Panc1 (cell line): Measurements from ENCODE around the gene TNRC18. TPM values are rescaled to one million over a fixed set of nuclear protein-coding genes. Genes with fewer than 3 reads are reported as not detected.

ENCODE experiments used
- ATAC-seq: fragments of 200-7000 bp; cut with Tn5 transposase; 2 replicates; pipeline ENCODE4 v1.9.1; 2020; ENCODE audit warnings: mild to moderate bottlenecking, moderate library complexity
- BruUV-seq: library from RNA; stranded (reverse); fragments of 400-500 nt; replicated peaks from 2 replicates; lab custom pipeline; 2021; lab: Mats Ljungman, UMichigan
- CTCF ChIA-PET: fragments of 300-600 bp; sonication (Branson Sonifier 250); formaldehyde crosslinking; loops from one replicate; lab custom pipeline; 2022; ENCODE audit warnings: antibody characterized with exemption; lab: Charles Lee
- POLR2A ChIA-PET: fragments of 300-600 bp; sonication (Branson Sonifier 250); formaldehyde crosslinking; loops from one replicate; lab custom pipeline; 2022; ENCODE audit warnings: antibody characterized with exemption; lab: Charles Lee
- DNase-seq: peaks from one replicate; pipeline ENCODE4 v3.0.0-alpha.2; 2010; ENCODE audit warnings: low read depth, low spot score
- H3K27ac ChIP-seq: 2 replicates; pipeline ENCODE4 v1.5.1; 2011; ENCODE audit warnings: mild to moderate bottlenecking, low read length, inconsistent platforms
- H3K27me3 ChIP-seq: fragments of 200-500 bp; sonication (Bioruptor generic); 2 replicates; pipeline ENCODE4 v1.6.0; 2014; ENCODE audit warnings: low read length, inconsistent platforms; ENCODE audit not compliant: control insufficient read depth, insufficient read depth
- H3K36me3 ChIP-seq: fragments of 200-500 bp; sonication (Bioruptor generic); 2 replicates; pipeline ENCODE4 v1.5.1; 2014; ENCODE audit warnings: inconsistent platforms, mild to moderate bottlenecking, low read length, moderate library complexity; ENCODE audit not compliant: control insufficient read depth, insufficient read depth
- H3K4me1 ChIP-seq: 2 replicates; pipeline ENCODE4 v1.5.1; 2011; ENCODE audit warnings: inconsistent platforms, mild to moderate bottlenecking, low read length, moderate library complexity; ENCODE audit not compliant: control insufficient read depth, insufficient read depth
- H3K4me3 ChIP-seq, 2 experiments: 2 replicates each; pipeline ENCODE4 v1.5.1; 2011 to 2012; ENCODE audit warnings: low read depth in 2 of 2, low read length in 2 of 2, mild to moderate bottlenecking in 2 of 2, inconsistent platforms in 1 of 2, moderate library complexity in 1 of 2
- H3K9me3 ChIP-seq: fragments of 200-500 bp; sonication (Bioruptor generic); 2 replicates; pipeline ENCODE4 v1.5.1; 2014; ENCODE audit warnings: low read depth, mild to moderate bottlenecking, inconsistent platforms, low read length, moderate library complexity; ENCODE audit not compliant: control insufficient read depth, insufficient read depth
- POLR2AphosphoS5 ChIP-seq: IDR thresholded peaks from 2 replicates; pipeline ENCODE4 v1.6.1; 2012; ENCODE audit warnings: mild to moderate bottlenecking, low read depth, low read length, moderate library complexity
- SIN3A ChIP-seq: IDR thresholded peaks from 2 replicates; pipeline ENCODE4 v1.6.1; 2012; ENCODE audit warnings: low read depth, mild to moderate bottlenecking, low read length, moderate library complexity, borderline replicate concordance; ENCODE audit not compliant: insufficient read depth
- TCF7L2 ChIP-seq: IDR thresholded peaks from 2 replicates; pipeline ENCODE4 v1.6.1; 2011; ENCODE audit warnings: mild to moderate bottlenecking, low read depth, low read length, inconsistent platforms
- in situ Hi-C: cut with HindIII; loops from 2 replicates; pipeline ENCODE4 v1.10.0; 2016; ENCODE audit warnings: low sequenced_read_pairs, low pct_unique_long_range_greater_than_20kb
- intact Hi-C: fragments of 100-400 bp; cut with micrococcal nuclease; formaldehyde crosslinking; loops from one replicate; pipeline ENCODE4 v1.10.0; 2022; ENCODE audit not compliant: unreplicated experiment
- total RNA-seq: library from RNA; stranded (reverse); gene quantifications from one replicate; pipeline ENCODE4 v1.2.1, GENCODE V29; 2021; ENCODE audit not compliant: unreplicated experiment
- TF ChIP-seq, protein P1 (sequence below), 2 experiments: IDR thresholded peaks; 2 replicates each; pipeline ENCODE4 v1.6.1; 2011 to 2012; ENCODE audit warnings: low read depth in 2 of 2, control low read depth in 1 of 2, low read length in 1 of 2, mild to moderate bottlenecking in 1 of 2, moderate library complexity in 1 of 2; ENCODE audit not compliant: insufficient read depth in 1 of 2
- TF ChIP-seq, protein P2 (sequence below): fragments of 450-650 bp; IDR thresholded peaks from 2 replicates; pipeline ENCODE4 v1.5.1; 2017; ENCODE audit warnings: mild to moderate bottlenecking

TNRC18 gene
- total RNA-seq, 1 experiment from 2014 or later: 148 TPM

DNA sequence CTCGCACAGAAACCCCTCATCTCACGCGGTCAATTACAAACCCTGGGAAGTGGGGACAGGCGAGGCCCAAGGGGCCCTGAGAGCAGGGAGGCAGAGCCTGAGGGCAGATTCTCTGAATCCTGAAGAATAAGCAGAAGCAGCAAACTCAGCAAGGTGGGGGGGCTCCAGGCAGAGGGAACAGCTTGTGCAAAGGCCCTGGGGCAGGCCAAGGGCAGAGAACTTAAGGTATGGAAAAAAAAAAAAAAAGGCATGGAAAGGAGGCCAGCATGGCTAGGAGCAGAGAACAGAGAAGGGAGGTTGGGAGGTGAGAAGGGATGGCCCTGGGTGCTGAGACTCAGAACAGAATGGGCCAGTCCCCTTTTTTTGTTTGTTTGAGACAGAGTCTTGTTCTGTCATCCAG is 32.8 kb upstream of the TNRC18 start:
- POLR2A ChIA-PET: interaction anchor here (0.7 to 1.0 kb wide), 2 partner anchors 59 to 90 kb away, joined by 4 to 16 read pairs; no protein-coding TSS in a partner anchor
- in situ Hi-C loops: no loop called here

DNA sequence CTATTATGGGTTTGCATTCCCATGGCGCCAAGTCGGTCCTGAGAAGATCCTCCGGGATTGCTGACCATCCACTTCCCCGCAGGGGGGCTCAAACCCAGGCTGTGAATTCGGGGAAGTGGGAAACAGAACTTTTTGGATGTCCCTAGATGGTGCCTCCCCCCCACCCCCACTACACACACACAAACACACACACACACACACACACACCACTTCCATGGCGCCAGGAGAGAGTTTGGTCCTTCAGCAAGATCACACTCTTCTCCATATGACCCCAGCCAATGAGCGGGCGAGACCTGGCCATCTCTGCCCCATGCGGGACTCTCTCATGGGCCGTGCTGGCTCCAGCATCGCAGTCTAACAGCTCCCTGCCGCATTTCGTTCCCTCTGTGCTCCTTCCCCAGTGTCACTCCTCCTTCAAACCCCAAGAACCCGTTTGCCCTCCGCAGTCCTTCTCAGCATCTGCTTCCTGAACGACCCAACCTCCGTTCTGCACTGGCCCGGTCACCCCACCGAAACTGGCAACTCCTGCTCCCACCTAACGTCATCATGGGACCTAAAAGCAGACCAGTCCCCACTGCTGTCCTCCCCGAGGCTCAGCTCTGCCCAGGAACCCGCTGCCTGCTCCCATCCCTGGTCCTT is 32.1 kb upstream of the TNRC18 start:
- H3K4me3 ChIP-seq: no peak overlapping the region
- intact Hi-C loops: loop anchor here (10.0 kb wide), 1 partner anchor 211 kb away; no protein-coding TSS in a partner anchor

More for the DNA sequence above, 32.8 kb upstream of the TNRC18 start:
- no TSS peak for BruUV-seq
- Histone ChIP-seq H3K27me3 (no peaks in the 10 kb centered on the region), H3K4me3 (no peak overlapping the region), H3K9me3 (no peaks in the 10 kb centered on the region), H3K4me1 (peaks cover 14% of the 10 kb centered on the region), H3K27ac (no peak overlapping the region), H3K36me3 (no peaks in the 10 kb centered on the region)
- TF ChIP-seq, protein P1, sequence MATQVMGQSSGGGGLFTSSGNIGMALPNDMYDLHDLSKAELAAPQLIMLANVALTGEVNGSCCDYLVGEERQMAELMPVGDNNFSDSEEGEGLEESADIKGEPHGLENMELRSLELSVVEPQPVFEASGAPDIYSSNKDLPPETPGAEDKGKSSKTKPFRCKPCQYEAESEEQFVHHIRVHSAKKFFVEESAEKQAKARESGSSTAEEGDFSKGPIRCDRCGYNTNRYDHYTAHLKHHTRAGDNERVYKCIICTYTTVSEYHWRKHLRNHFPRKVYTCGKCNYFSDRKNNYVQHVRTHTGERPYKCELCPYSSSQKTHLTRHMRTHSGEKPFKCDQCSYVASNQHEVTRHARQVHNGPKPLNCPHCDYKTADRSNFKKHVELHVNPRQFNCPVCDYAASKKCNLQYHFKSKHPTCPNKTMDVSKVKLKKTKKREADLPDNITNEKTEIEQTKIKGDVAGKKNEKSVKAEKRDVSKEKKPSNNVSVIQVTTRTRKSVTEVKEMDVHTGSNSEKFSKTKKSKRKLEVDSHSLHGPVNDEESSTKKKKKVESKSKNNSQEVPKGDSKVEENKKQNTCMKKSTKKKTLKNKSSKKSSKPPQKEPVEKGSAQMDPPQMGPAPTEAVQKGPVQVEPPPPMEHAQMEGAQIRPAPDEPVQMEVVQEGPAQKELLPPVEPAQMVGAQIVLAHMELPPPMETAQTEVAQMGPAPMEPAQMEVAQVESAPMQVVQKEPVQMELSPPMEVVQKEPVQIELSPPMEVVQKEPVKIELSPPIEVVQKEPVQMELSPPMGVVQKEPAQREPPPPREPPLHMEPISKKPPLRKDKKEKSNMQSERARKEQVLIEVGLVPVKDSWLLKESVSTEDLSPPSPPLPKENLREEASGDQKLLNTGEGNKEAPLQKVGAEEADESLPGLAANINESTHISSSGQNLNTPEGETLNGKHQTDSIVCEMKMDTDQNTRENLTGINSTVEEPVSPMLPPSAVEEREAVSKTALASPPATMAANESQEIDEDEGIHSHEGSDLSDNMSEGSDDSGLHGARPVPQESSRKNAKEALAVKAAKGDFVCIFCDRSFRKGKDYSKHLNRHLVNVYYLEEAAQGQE (IDR thresholded peaks at IDR 0.05; ENCODE audit: insufficient read depth in 1 of 2, low read depth in 2 of 2, low read length in 1 of 2): no peak
- no peak for TF ChIP-seq SIN3A
- no peak for TF ChIP-seq POLR2AphosphoS5
- no peak for TF ChIP-seq TCF7L2
- TF ChIP-seq, protein P2, sequence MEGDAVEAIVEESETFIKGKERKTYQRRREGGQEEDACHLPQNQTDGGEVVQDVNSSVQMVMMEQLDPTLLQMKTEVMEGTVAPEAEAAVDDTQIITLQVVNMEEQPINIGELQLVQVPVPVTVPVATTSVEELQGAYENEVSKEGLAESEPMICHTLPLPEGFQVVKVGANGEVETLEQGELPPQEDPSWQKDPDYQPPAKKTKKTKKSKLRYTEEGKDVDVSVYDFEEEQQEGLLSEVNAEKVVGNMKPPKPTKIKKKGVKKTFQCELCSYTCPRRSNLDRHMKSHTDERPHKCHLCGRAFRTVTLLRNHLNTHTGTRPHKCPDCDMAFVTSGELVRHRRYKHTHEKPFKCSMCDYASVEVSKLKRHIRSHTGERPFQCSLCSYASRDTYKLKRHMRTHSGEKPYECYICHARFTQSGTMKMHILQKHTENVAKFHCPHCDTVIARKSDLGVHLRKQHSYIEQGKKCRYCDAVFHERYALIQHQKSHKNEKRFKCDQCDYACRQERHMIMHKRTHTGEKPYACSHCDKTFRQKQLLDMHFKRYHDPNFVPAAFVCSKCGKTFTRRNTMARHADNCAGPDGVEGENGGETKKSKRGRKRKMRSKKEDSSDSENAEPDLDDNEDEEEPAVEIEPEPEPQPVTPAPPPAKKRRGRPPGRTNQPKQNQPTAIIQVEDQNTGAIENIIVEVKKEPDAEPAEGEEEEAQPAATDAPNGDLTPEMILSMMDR: no peak
- CTCF ChIA-PET: no interaction called here
- no peak for DNase-seq
- ATAC-seq: no peak
- intact Hi-C loops: loop anchor here (10.0 kb wide), 1 partner anchor 212 kb away; no protein-coding TSS in a partner anchor

More for the DNA sequence above, 32.1 kb upstream of the TNRC18 start:
- in situ Hi-C loops: no loop called here
- POLR2A ChIA-PET: interaction anchor here (0.7 kb wide), 1 partner anchor 89 kb away, joined by 16 read pairs; no protein-coding TSS in a partner anchor
- ATAC-seq (no peak), DNase-seq (no peak)
- CTCF ChIA-PET: no interaction called here
- H3K36me3 ChIP-seq: no peaks in the 10 kb centered on the region
- H3K4me1 ChIP-seq: peaks cover 21% of the 10 kb centered on the region
- no peak for TF ChIP-seq SIN3A
- no peak for TF ChIP-seq TCF7L2
- TF ChIP-seq POLR2AphosphoS5: no peak
- TF ChIP-seq, protein P2: no peak
- TF ChIP-seq, protein P1 (IDR thresholded peaks at IDR 0.05; ENCODE audit: insufficient read depth in 1 of 2, low read depth in 2 of 2, low read length in 1 of 2): no peak
- H3K27ac ChIP-seq: no peak overlapping the region
- no peaks in the 10 kb centered on the region for H3K27me3 ChIP-seq
- H3K9me3 ChIP-seq: no peaks in the 10 kb centered on the region
- BruUV-seq: no TSS peak
